ENCODE measurements around the gene AKAP11. TPM values are rescaled to one million over a fixed set of nuclear protein-coding genes. Genes with fewer than 3 reads are reported as not detected.

The AKAP11 gene
- total and polyA plus RNA-seq, 2 of the 8 experiments (the other 6 are each of a cell fraction or from before 2014, with no cell fraction given): 4.5 to 21.9 TPM

DNA sequence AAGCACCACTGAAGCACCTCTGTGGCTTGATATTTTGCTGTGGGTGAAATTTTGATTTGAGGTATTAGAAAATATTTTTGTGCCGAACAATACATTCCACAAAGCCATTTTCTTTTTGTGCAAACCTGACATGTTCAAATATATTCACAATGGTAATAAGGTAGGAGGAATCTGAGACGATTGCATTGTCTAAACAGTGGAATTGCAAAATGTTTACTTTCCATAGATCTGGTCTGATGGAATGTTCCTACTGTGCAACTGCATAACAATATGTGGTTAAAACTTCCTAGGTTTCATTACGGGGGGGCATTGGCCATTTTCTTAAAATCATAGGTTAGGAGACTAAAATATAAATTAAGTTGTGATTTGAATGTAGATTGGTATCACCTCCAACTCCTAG is 42.7 kb upstream of the AKAP11 start:
- ChIA-PET CTCF (ENCODE audit: partially characterized antibody) (no interaction called here), POLR2A (ENCODE audit: partially characterized antibody) (no interaction called here)
- 81% methylated on average over 3 of the region's 3 CpGs; no CpG with 5 or more reads in 1 of the 2 experiments for WGBS, 2 experiments (ENCODE audit: extremely low coverage in 1 of 2, insufficient coverage in 1 of 2, insufficient read length in 1 of 2, insufficient replicate concordance in 2 of 2, low coverage in 1 of 2, low lambda C conversion rate in 2 of 2, missing lambda C conversion rate in 1 of 2)

More for the DNA sequence above, 42.7 kb upstream of the AKAP11 start:
- H4K8ac ChIP-seq (ENCODE audit: extremely low read depth, insufficient read depth, low read length): no peak overlapping the region
- H3K4me3 ChIP-seq (ENCODE audit: extremely low read depth in 1 of 4, insufficient read depth in 2 of 4, low read depth in 3 of 4, low read length in 4 of 4): no peak overlapping the region
- TF ChIP-seq TEAD4 (IDR thresholded peaks at IDR 0.05; ENCODE audit: low read depth, low read length): no peak
- no peak for TF ChIP-seq SIN3A (conservative IDR thresholded peaks at IDR 0.05 in 1 of 2, IDR thresholded peaks at IDR 0.05 in 1 of 2; ENCODE audit: low read depth in 1 of 2, low read length in 2 of 2)
- no peak for TF ChIP-seq ATF3 (IDR thresholded peaks at IDR 0.05; ENCODE audit: insufficient read depth, low read depth, low read length)
- no peak for TF ChIP-seq SUZ12 (IDR thresholded peaks at IDR 0.05; ENCODE audit: low read length)
- TF ChIP-seq SIRT6 (IDR thresholded peaks at IDR 0.05; ENCODE audit: low read length): no peak
- TF ChIP-seq TAF7 (optimal IDR thresholded peaks at IDR 0.05; ENCODE audit: borderline replicate concordance, low read depth, low read length): no peak
- TF ChIP-seq NANOG (IDR thresholded peaks at IDR 0.05; ENCODE audit: insufficient read depth, low read depth, low read length, poor library complexity, severe bottlenecking): no peak
- TF ChIP-seq POLR2A (IDR thresholded peaks at IDR 0.05; ENCODE audit: control extremely low read depth in 1 of 2, low read depth in 2 of 2, low read length in 2 of 2): no peak
- TF ChIP-seq CBX5 (IDR thresholded peaks at IDR 0.05; ENCODE audit: low read depth, low read length): no peak
- no peak for TF ChIP-seq RNF2 (IDR thresholded peaks at IDR 0.05; ENCODE audit: borderline replicate concordance, low read depth, low read length, missing control alignments, poor library complexity, severe bottlenecking)
- no peak for TF ChIP-seq ASH2L (IDR thresholded peaks at IDR 0.05; ENCODE audit: low read length)
- TF ChIP-seq EP300 (IDR thresholded peaks at IDR 0.05; ENCODE audit: borderline replicate concordance in 1 of 2, low read depth in 2 of 2, low read length in 2 of 2): no peak
- H3K23me2 ChIP-seq (ENCODE audit: low read depth, low read length): no peaks in the 10 kb centered on the region
- no peaks in the 10 kb centered on the region for H3K4me1 ChIP-seq (replicated peaks in 1 of 4; ENCODE audit: control insufficient read depth in 3 of 4, insufficient read depth in 4 of 4, low read length in 3 of 4)
- H3K4me2 ChIP-seq (ENCODE audit: insufficient read depth in 1 of 2, low read depth in 2 of 2, low read length in 2 of 2): no peak overlapping the region
- no peak overlapping the region for H3K14ac ChIP-seq (ENCODE audit: insufficient read length)
- no peak overlapping the region for H2BK20ac ChIP-seq (ENCODE audit: low read length)
- H2BK15ac ChIP-seq (ENCODE audit: low read length): no peak overlapping the region
- FAIRE-seq: peak; percentile 19
- H3K79me1 ChIP-seq (ENCODE audit: low read depth, low read length): no peaks in the 10 kb centered on the region
- H3K4ac ChIP-seq (replicated peaks; ENCODE audit: insufficient read length, low read depth, low read length): no peak overlapping the region
- H2AFZ ChIP-seq (ENCODE audit: low read length): no peak overlapping the region
- no peak for DNase-seq (ENCODE audit: low read depth in 1 of 2, low spot score in 2 of 2)
- H2BK5ac ChIP-seq (ENCODE audit: low read depth, low read length): no peak overlapping the region
- H3K9me3 ChIP-seq (ENCODE audit: insufficient read depth in 2 of 2, low read depth in 1 of 2, low read length in 1 of 2): no peaks in the 10 kb centered on the region
- H4K5ac ChIP-seq (ENCODE audit: insufficient read length, low read depth, low read length): no peak overlapping the region
- H3K36me3 ChIP-seq (ENCODE audit: control insufficient read depth in 2 of 4, insufficient read depth in 4 of 4, low read length in 3 of 4): no peaks in the 10 kb centered on the region
- no peak overlapping the region for H3K18ac ChIP-seq (ENCODE audit: extremely low read depth, low read length)
- no peak overlapping the region for H4K91ac ChIP-seq (replicated peaks; ENCODE audit: insufficient read length, low read length)
- no peak overlapping the region for H2BK12ac ChIP-seq (ENCODE audit: low read depth, low read length)
- H2BK120ac ChIP-seq (replicated peaks; ENCODE audit: low read depth, low read length): no peak overlapping the region
- H3K23ac ChIP-seq (ENCODE audit: insufficient read length): no peak overlapping the region
- H3K27me3 ChIP-seq (replicated peaks in 1 of 4; ENCODE audit: control insufficient read depth in 3 of 4, extremely low read depth in 1 of 4, insufficient read depth in 3 of 4, low read length in 3 of 4): no peaks in the 10 kb centered on the region
- no peak overlapping the region for H2AK5ac ChIP-seq (ENCODE audit: low read depth, low read length)
- H3K9ac ChIP-seq (replicated peaks in 1 of 4; ENCODE audit: extremely low read depth in 1 of 4, low read depth in 3 of 4, low read length in 3 of 4): no peak overlapping the region
- no peak overlapping the region for H3K27ac ChIP-seq (ENCODE audit: low read depth, low read length)
- no peak overlapping the region for H3K56ac ChIP-seq (replicated peaks; ENCODE audit: insufficient read length, low read depth, low read length)
- H4K20me1 ChIP-seq (replicated peaks in 1 of 2; ENCODE audit: control insufficient read depth in 1 of 2, insufficient read depth in 2 of 2, low read length in 2 of 2): no peaks in the 10 kb centered on the region
- no peaks in the 10 kb centered on the region for H3K79me2 ChIP-seq (ENCODE audit: control insufficient read depth in 1 of 2, insufficient read depth in 2 of 2, low read length in 2 of 2)
